Measurements from ENCODE around the gene ARHGEF16. TPM values are rescaled to one million over a fixed set of nuclear protein-coding genes. Genes with fewer than 3 reads are reported as not detected.

Gene ARHGEF16
- total RNA-seq, 2 donors from 2014 or later, result 0.16 TPM; not detected in 1

- Mint-ChIP-seq H3K36me3 (ENCODE audit: low read depth) (no peaks in the 10 kb centered on the region), H3K27me3 (no peaks in the 10 kb centered on the region), H3K4me3 (no peak overlapping the region), H3K4me1 (no peaks in the 10 kb centered on the region), H3K27ac (no peak overlapping the region), H3K9me3 (no peaks in the 10 kb centered on the region)
- ATAC-seq (replicated peaks), result no peak
These were observed 25.1 kb upstream of the ARHGEF16 start for GRCh38 chr1:3429320-3429719.

DNA sequence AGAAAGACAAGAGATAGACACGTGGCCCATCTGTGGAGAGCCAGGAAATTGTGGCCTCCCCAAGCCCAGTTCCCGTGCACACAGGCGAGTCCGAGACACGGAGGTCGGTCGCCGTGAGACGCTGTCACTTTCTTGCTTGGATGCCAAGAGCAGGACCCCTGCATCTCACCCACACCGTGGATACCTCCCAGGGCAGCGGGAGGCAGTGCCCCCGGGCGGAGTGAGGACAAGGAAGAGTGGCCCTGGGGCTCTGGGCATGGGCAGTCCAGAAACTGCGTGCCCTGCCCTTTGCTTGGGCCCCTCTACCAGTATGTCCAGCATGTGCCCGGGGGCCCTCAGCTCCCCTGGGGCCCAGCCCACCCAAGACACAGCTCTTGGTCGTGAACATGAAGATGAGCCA lies 24.7 kb upstream of the ARHGEF16 start:
- ATAC-seq (replicated peaks), result no peak
- no peaks in the 10 kb centered on the region for H3K27me3 Mint-ChIP-seq
- H3K36me3 Mint-ChIP-seq (ENCODE audit: low read depth), result no peaks in the 10 kb centered on the region
- H3K9me3 Mint-ChIP-seq, result no peaks in the 10 kb centered on the region
- H3K4me1 Mint-ChIP-seq, result no peaks in the 10 kb centered on the region
- H3K27ac Mint-ChIP-seq, result no peak overlapping the region
- H3K4me3 Mint-ChIP-seq, result no peak overlapping the region

- Mint-ChIP-seq H3K36me3 (ENCODE audit: low read depth) (no peaks in the 10 kb centered on the region), H3K4me1 (no peaks in the 10 kb centered on the region), H3K4me3 (no peak overlapping the region), H3K9me3 (no peaks in the 10 kb centered on the region), H3K27ac (no peak overlapping the region), H3K27me3 (no peaks in the 10 kb centered on the region)
- ATAC-seq (replicated peaks), result no peak
These were observed 24.1 kb upstream of the ARHGEF16 start for GRCh38 chr1:3430406-3430805.

- H3K4me3 Mint-ChIP-seq, result no peak overlapping the region
- no peak for ATAC-seq (replicated peaks)
- H3K36me3 Mint-ChIP-seq (ENCODE audit: low read depth), result no peaks in the 10 kb centered on the region
- no peaks in the 10 kb centered on the region for H3K27me3 Mint-ChIP-seq
- no peaks in the 10 kb centered on the region for H3K9me3 Mint-ChIP-seq
- no peaks in the 10 kb centered on the region for H3K4me1 Mint-ChIP-seq
- no peak overlapping the region for H3K27ac Mint-ChIP-seq
These were observed 23.6 kb upstream of the ARHGEF16 start for GRCh38 chr1:3430820-3431219.

GRCh38 chr1:3431266-3431665 lies 23.2 kb upstream of the ARHGEF16 start:
- no peak for ATAC-seq (replicated peaks)
- Mint-ChIP-seq H3K4me1 (no peaks in the 10 kb centered on the region), H3K9me3 (no peaks in the 10 kb centered on the region), H3K27ac (no peak overlapping the region), H3K4me3 (no peak overlapping the region), H3K36me3 (ENCODE audit: low read depth) (no peaks in the 10 kb centered on the region), H3K27me3 (no peaks in the 10 kb centered on the region)

GRCh38 chr1:3431686-3432085 lies 22.8 kb upstream of the ARHGEF16 start:
- no peak overlapping the region for H3K27ac Mint-ChIP-seq
- H3K9me3 Mint-ChIP-seq, result no peaks in the 10 kb centered on the region
- H3K4me1 Mint-ChIP-seq, result no peaks in the 10 kb centered on the region
- no peak for ATAC-seq (replicated peaks)
- no peaks in the 10 kb centered on the region for H3K36me3 Mint-ChIP-seq (ENCODE audit: low read depth)
- no peaks in the 10 kb centered on the region for H3K27me3 Mint-ChIP-seq
- no peak overlapping the region for H3K4me3 Mint-ChIP-seq

GRCh38 chr1:3432306-3432705 lies 22.2 kb upstream of the ARHGEF16 start:
- ATAC-seq (replicated peaks), result no peak
- H3K4me1 Mint-ChIP-seq, result no peaks in the 10 kb centered on the region
- H3K4me3 Mint-ChIP-seq, result no peak overlapping the region
- H3K27me3 Mint-ChIP-seq, result no peaks in the 10 kb centered on the region
- H3K9me3 Mint-ChIP-seq, result no peaks in the 10 kb centered on the region
- no peak overlapping the region for H3K27ac Mint-ChIP-seq
- no peaks in the 10 kb centered on the region for H3K36me3 Mint-ChIP-seq (ENCODE audit: low read depth)

- no peak for ATAC-seq (replicated peaks)
- no peaks in the 10 kb centered on the region for H3K27me3 Mint-ChIP-seq
- H3K4me1 Mint-ChIP-seq, result no peaks in the 10 kb centered on the region
- H3K4me3 Mint-ChIP-seq, result no peak overlapping the region
- no peaks in the 10 kb centered on the region for H3K9me3 Mint-ChIP-seq
- no peak overlapping the region for H3K27ac Mint-ChIP-seq
- no peaks in the 10 kb centered on the region for H3K36me3 Mint-ChIP-seq (ENCODE audit: low read depth)
These were observed 21.4 kb upstream of the ARHGEF16 start for GRCh38 chr1:3433076-3433475.

GRCh38 chr1:3433596-3434320 lies 20.7 kb upstream of the ARHGEF16 start:
- Mint-ChIP-seq H3K4me1 (no peaks in the 10 kb centered on the region), H3K27ac (no peak overlapping the region), H3K36me3 (ENCODE audit: low read depth) (no peaks in the 10 kb centered on the region), H3K4me3 (no peak overlapping the region), H3K9me3 (no peaks in the 10 kb centered on the region), H3K27me3 (no peaks in the 10 kb centered on the region)
- ATAC-seq (replicated peaks), result no peak

- H3K27ac Mint-ChIP-seq, result no peak overlapping the region
- no peaks in the 10 kb centered on the region for H3K27me3 Mint-ChIP-seq
- H3K9me3 Mint-ChIP-seq, result no peaks in the 10 kb centered on the region
- H3K4me3 Mint-ChIP-seq, result no peak overlapping the region
- no peaks in the 10 kb centered on the region for H3K4me1 Mint-ChIP-seq
- no peaks in the 10 kb centered on the region for H3K36me3 Mint-ChIP-seq (ENCODE audit: low read depth)
- ATAC-seq (replicated peaks), result no peak
These were observed 19.9 kb upstream of the ARHGEF16 start for GRCh38 chr1:3434406-3435110.

- no peaks in the 10 kb centered on the region for H3K27me3 Mint-ChIP-seq
- no peaks in the 10 kb centered on the region for H3K36me3 Mint-ChIP-seq (ENCODE audit: low read depth)
- no peaks in the 10 kb centered on the region for H3K9me3 Mint-ChIP-seq
- no peak overlapping the region for H3K4me3 Mint-ChIP-seq
- no peaks in the 10 kb centered on the region for H3K4me1 Mint-ChIP-seq
- no peak for ATAC-seq (replicated peaks)
- H3K27ac Mint-ChIP-seq, result no peak overlapping the region
These were observed 18.8 kb upstream of the ARHGEF16 start for GRCh38 chr1:3435666-3436065.

DNA sequence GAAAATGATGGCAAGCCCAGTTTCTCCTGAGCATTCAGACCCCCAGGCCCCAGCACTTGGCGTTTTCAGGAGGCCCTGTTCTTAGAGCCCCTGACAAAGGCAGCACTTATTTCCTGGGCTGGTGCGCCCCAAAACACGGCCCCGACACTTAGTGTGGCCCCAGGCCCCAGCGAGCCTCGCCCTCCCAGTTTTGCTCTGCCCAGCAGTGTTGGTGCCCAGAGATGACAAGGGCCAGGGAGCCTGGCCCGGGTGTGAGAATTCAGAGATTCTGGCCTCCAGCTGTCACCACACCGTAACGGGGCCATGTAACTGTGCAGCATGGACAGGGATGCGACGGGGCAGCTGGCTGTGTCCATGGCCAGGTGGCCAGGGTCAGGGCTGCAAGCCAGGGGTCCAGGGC lies 18.0 kb upstream of the ARHGEF16 start:
- H3K4me1 Mint-ChIP-seq, result no peaks in the 10 kb centered on the region
- ATAC-seq (replicated peaks), result no peak
- no peak overlapping the region for H3K27ac Mint-ChIP-seq
- H3K9me3 Mint-ChIP-seq, result no peaks in the 10 kb centered on the region
- no peaks in the 10 kb centered on the region for H3K36me3 Mint-ChIP-seq (ENCODE audit: low read depth)
- H3K4me3 Mint-ChIP-seq, result no peak overlapping the region
- H3K27me3 Mint-ChIP-seq, result no peaks in the 10 kb centered on the region

DNA sequence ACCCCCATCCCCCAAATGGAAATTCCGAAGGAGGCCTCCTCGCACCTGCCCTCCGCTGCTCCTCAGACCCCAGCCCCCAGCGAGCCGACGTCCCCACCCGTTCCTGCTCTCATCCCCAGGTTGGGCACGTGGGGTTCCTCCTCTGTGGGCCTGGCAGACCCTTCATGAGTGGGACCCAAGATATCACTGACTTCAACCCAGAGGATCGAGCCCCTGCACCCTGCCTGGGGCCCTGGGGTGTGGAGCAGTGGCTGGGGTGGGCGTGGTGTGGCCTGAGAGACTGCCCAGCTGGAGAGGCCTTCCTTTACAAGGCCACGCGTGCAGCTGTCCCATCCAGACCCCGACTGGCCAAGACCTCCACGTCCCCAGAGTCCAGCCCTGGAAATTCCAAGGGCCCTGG lies 17.6 kb upstream of the ARHGEF16 start:
- Mint-ChIP-seq H3K36me3 (ENCODE audit: low read depth) (no peaks in the 10 kb centered on the region), H3K9me3 (no peaks in the 10 kb centered on the region), H3K27ac (no peak overlapping the region), H3K27me3 (no peaks in the 10 kb centered on the region), H3K4me3 (no peak overlapping the region), H3K4me1 (no peaks in the 10 kb centered on the region)
- no peak for ATAC-seq (replicated peaks)

- no peak for ATAC-seq (replicated peaks)
- Mint-ChIP-seq H3K36me3 (ENCODE audit: low read depth) (no peaks in the 10 kb centered on the region), H3K4me3 (no peak overlapping the region), H3K9me3 (no peaks in the 10 kb centered on the region), H3K4me1 (no peaks in the 10 kb centered on the region), H3K27me3 (peaks cover 9% of the 10 kb centered on the region), H3K27ac (no peak overlapping the region)
These were observed 15.7 kb upstream of the ARHGEF16 start for GRCh38 chr1:3438661-3439180.

Measured in activated T-helper 17 cell treated with anti-CD3 and anti-CD28 coated beads, Interleukin-2, amount 50 U/mL, for 72 hours (primary cell).